ENCODE data around the gene CIT. TPM values are rescaled to one million over a fixed set of nuclear protein-coding genes. Genes with fewer than 3 reads are reported as not detected.

CIT gene
- total RNA-seq, 2 experiments from 2014 or later, result 82.9 to 124 TPM

GRCh38 chr12:119642986-119643385 lies 234.1 kb downstream of the CIT start:
- Mint-ChIP-seq H3K27ac (no peak overlapping the region), H3K36me3 (no peaks in the 10 kb centered on the region), H3K9me3 (ENCODE audit: low read depth) (no peaks in the 10 kb centered on the region), H3K4me1 (no peaks in the 10 kb centered on the region), H3K4me3 (no peak overlapping the region), H3K27me3 (peaks cover 9% of the 10 kb centered on the region)
- CTCF ChIA-PET, result interaction anchor here (1.0 to 1.6 kb wide), 2 partner anchors 9 to 16 kb away, joined by 3 to 4 read pairs; no protein-coding TSS in a partner anchor
- DNase-seq (no peak), ATAC-seq (no peak)

Small RNAs within 50 kb of the gene (microRNA-seq; reads per million reads assigned to microRNA genes)
- gene MIR1178, result not detected

Other genes with a start within 250 kb of the CIT start
- 10 to 100 TPM; 38.2 to 38.7 TPM for gene PRKAB1, start 209.2 kb downstream of the CIT start, total RNA-seq
- 10 to 100 TPM; 59.8 to 62.9 TPM for gene BICDL1, start 111.9 kb upstream of the CIT start, total RNA-seq
- gene RAB35, start 239.4 kb upstream of the CIT start, total RNA-seq, result 10 to 100 TPM; 63.7 to 81.3 TPM